ENCODE measurements around the gene KISS1R.
A peak's percentile ranks its signal among the peaks of the same experiment; 100 is the strongest.

- TF ChIP-seq, protein P1, sequence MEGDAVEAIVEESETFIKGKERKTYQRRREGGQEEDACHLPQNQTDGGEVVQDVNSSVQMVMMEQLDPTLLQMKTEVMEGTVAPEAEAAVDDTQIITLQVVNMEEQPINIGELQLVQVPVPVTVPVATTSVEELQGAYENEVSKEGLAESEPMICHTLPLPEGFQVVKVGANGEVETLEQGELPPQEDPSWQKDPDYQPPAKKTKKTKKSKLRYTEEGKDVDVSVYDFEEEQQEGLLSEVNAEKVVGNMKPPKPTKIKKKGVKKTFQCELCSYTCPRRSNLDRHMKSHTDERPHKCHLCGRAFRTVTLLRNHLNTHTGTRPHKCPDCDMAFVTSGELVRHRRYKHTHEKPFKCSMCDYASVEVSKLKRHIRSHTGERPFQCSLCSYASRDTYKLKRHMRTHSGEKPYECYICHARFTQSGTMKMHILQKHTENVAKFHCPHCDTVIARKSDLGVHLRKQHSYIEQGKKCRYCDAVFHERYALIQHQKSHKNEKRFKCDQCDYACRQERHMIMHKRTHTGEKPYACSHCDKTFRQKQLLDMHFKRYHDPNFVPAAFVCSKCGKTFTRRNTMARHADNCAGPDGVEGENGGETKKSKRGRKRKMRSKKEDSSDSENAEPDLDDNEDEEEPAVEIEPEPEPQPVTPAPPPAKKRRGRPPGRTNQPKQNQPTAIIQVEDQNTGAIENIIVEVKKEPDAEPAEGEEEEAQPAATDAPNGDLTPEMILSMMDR (IDR thresholded peaks at IDR 0.05), result no peak
- TF ChIP-seq POLR2AphosphoS5 (IDR thresholded peaks at IDR 0.05) (peak in 1 of 3 donors; percentile 7), POLR2A (IDR thresholded peaks at IDR 0.05) (no peak), EP300 (IDR thresholded peaks at IDR 0.05) (no peak)
Observed at GRCh38 chr19:869245-870177, 47.6 kb upstream of the KISS1R start.

Measured in suprapubic skin (tissue), 4 donors.